Common myeloid progenitor, CD34-positive (primary cell): ENCODE results near the gene KRI1.
A peak's percentile ranks its signal among the peaks of the same experiment; 100 is the strongest.

Source experiments
- CTCF ChIA-PET: fragments of 350-600 bp; sonication (Branson Sonifier 250); formaldehyde crosslinking; loops from one replicate; lab custom pipeline; 2021; ENCODE audit warnings: antibody characterized with exemption; lab: Charles Lee
- POLR2A ChIA-PET: fragments of 350-600 bp; sonication (Branson Sonifier 250); formaldehyde crosslinking; loops from one replicate; lab custom pipeline; 2021; ENCODE audit warnings: antibody characterized with exemption; lab: Charles Lee
- DNase-seq, 3 donors: peaks; one replicate each; pipeline versions ENCODE4 v3.0.0 to v3.0.0-alpha.2; 2013
- H3K27ac ChIP-seq, 2 experiments: 1 replicate in 1 of 2; 2 replicates in 1 of 2; pipeline ENCODE4 v1.7.0; 2013; ENCODE audit warnings: inconsistent platforms in 2 of 2, low read length in 2 of 2, mild to moderate bottlenecking in 2 of 2, low read depth in 1 of 2, moderate library complexity in 1 of 2; ENCODE audit not compliant: severe bottlenecking in 2 of 2, insufficient read depth in 1 of 2, poor library complexity in 1 of 2
- H3K27me3 ChIP-seq, 5 experiments: replicated peaks in 2 of 5; 1 replicate in 3 of 5; 2 replicates in 2 of 5; pipeline versions ENCODE4 v1.6.1 to v1.7.0; 2013; ENCODE audit warnings: low read length in 4 of 5, mild to moderate bottlenecking in 2 of 5, moderate library complexity in 2 of 5, inconsistent platforms in 1 of 5; ENCODE audit not compliant: insufficient read depth in 5 of 5, control insufficient read depth in 4 of 5
- H3K36me3 ChIP-seq, 4 experiments: 1 replicate in 2 of 4; 2 replicates in 2 of 4; pipeline versions ENCODE4 v1.6.1 to v1.7.0; 2013; ENCODE audit warnings: low read length in 3 of 4, control low read depth in 1 of 4, mild to moderate bottlenecking in 1 of 4; ENCODE audit not compliant: control insufficient read depth in 4 of 4, insufficient read depth in 4 of 4
- H3K4me1 ChIP-seq, 4 experiments: 1 replicate in 3 of 4; 2 replicates in 1 of 4; pipeline versions ENCODE4 v1.6.1 to v1.7.1; 2013; ENCODE audit warnings: low read length in 3 of 4, mild to moderate bottlenecking in 3 of 4, control low read depth in 1 of 4, inconsistent platforms in 1 of 4, moderate library complexity in 1 of 4; ENCODE audit not compliant: control insufficient read depth in 4 of 4, insufficient read depth in 4 of 4; ENCODE audit errors: control extremely low read depth in 1 of 4
- H3K4me3 ChIP-seq, 7 experiments: 1 replicate in 4 of 7; 2 replicates in 3 of 7; pipeline versions ENCODE4 v1.5.1 to v1.7.0; 2013; ENCODE audit warnings: mild to moderate bottlenecking in 7 of 7, low read length in 6 of 7, moderate library complexity in 6 of 7, inconsistent platforms in 2 of 7, low read depth in 2 of 7, control low read depth in 1 of 7; ENCODE audit not compliant: insufficient read depth in 4 of 7, control insufficient read depth in 1 of 7; ENCODE audit errors: extremely low read depth in 1 of 7
- H3K9me3 ChIP-seq, 5 experiments: 1 replicate in 4 of 5; 2 replicates in 1 of 5; pipeline versions ENCODE4 v1.6.1 to v1.7.1; 2013; ENCODE audit warnings: low read length in 4 of 5, mild to moderate bottlenecking in 2 of 5, inconsistent platforms in 1 of 5, low read depth in 1 of 5, moderate library complexity in 1 of 5; ENCODE audit not compliant: control insufficient read depth in 4 of 5, insufficient read depth in 2 of 5; ENCODE audit errors: control extremely low read depth in 1 of 5
- WGBS: methylation state at CpG from one replicate; pipeline ENCODE4 v1.1.5; 2013; ENCODE audit not compliant: insufficient coverage; 5-methylcytosine and 5-hydroxymethylcytosine counted together

KRI1 gene

DNA sequence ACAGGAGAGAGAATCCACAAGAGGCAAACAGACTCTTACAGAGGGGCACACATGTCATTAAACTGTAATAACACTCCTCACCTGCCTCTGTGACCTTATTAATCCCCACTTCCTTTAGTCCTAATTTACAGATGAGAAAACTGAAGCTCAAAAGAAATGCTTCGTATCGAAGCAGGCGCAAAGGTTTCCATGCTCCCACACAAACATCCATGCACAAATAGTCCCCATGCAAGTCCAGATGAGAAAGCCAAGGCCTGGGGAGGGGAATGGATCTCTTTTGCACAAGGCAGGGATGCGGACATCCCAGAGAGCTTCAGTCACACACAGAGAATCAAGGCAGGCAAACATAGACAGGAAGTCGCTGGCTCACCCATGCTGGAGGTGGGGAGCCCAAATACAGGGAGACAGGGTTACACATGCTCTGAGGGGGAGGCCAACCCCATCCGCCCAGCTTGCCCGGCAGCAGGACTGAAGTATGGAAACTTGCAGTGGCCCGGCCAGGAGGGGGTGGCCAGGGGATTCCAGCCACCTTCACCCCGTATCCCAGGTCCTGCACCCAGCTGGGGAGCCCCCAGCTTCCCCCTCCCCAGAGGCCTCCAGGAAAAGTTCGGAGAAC lies 49.0 kb downstream of the KRI1 start:
- H3K27me3 ChIP-seq, result peaks cover 4 to 86% (median 51%) of the 10 kb centered on the region in 5 experiments
- CTCF ChIA-PET, result interaction anchor here (1.0 to 1.3 kb wide), 5 partner anchors 9 to 20 kb away, joined by 3 to 5 read pairs (median 4); partner anchors contain the start of gene KEAP1
- WGBS, result 68% methylated on average over 7 of the region's 10 CpGs
- H3K36me3 ChIP-seq, result no peaks in the 10 kb centered on the region
- POLR2A ChIA-PET, result no interaction called here
- no peaks in the 10 kb centered on the region for H3K9me3 ChIP-seq
- H3K4me3 ChIP-seq, result no peak overlapping the region
- H3K4me1 ChIP-seq, result peaks cover 0 to 36% (median 32%) of the 10 kb centered on the region in 4 experiments
- H3K27ac ChIP-seq, result no peak overlapping the region
- no peak for DNase-seq

GRCh38 chr19:10516064-10516385 lies 49.8 kb downstream of the KRI1 start:
- DNase-seq, result no peak

GRCh38 chr19:10514211-10515145 lies 51.3 kb downstream of the KRI1 start:
- CTCF ChIA-PET, result no interaction called here
- H3K4me1 ChIP-seq, result peaks cover 0 to 39% (median 36%) of the 10 kb centered on the region in 4 experiments
- H3K27me3 ChIP-seq, result peaks cover 4 to 83% (median 46%) of the 10 kb centered on the region in 5 experiments
- H3K9me3 ChIP-seq, result no peaks in the 10 kb centered on the region
- peak; percentile 65 to 83 (median 78) for DNase-seq
- no peak overlapping the region for H3K27ac ChIP-seq
- 3% methylated on average over 93 of the region's 107 CpGs for WGBS
- POLR2A ChIA-PET, result no interaction called here
- H3K4me3 ChIP-seq, result peak overlapping the region in 4 of 7 experiments; percentile 10 to 42 (median 34)
- no peaks in the 10 kb centered on the region for H3K36me3 ChIP-seq

More at GRCh38 chr19:10516064-10516385, 49.8 kb downstream of the KRI1 start:
- POLR2A ChIA-PET, result no interaction called here
- CTCF ChIA-PET, result interaction anchor here (1.0 to 1.3 kb wide), 3 partner anchors 10 to 21 kb away, joined by 3 to 5 read pairs (median 3); no protein-coding TSS in a partner anchor
- H3K9me3 ChIP-seq, result no peaks in the 10 kb centered on the region
- no peaks in the 10 kb centered on the region for H3K36me3 ChIP-seq
- WGBS, result 97% methylated on average over 5 of the region's 5 CpGs
- peaks cover 4 to 88% (median 51%) of the 10 kb centered on the region in 5 experiments for H3K27me3 ChIP-seq
- peaks cover 0 to 36% (median 32%) of the 10 kb centered on the region in 4 experiments for H3K4me1 ChIP-seq
- no peak overlapping the region for H3K27ac ChIP-seq
- no peak overlapping the region for H3K4me3 ChIP-seq

GRCh38 chr19:10513223-10513622 lies 52.6 kb downstream of the KRI1 start:
- Histone ChIP-seq H3K9me3 (no peaks in the 10 kb centered on the region), H3K4me1 (peaks cover 0 to 32% (median 28%) of the 10 kb centered on the region in 4 experiments), H3K27ac (no peak overlapping the region), H3K36me3 (no peaks in the 10 kb centered on the region), H3K27me3 (peaks cover 4 to 71% (median 34%) of the 10 kb centered on the region in 5 experiments), H3K4me3 (no peak overlapping the region)
- WGBS, result 87% methylated on average over 5 of the region's 7 CpGs
- DNase-seq, result no peak
- POLR2A ChIA-PET, result no interaction called here
- CTCF ChIA-PET, result interaction anchor here (1.0 to 5.8 kb wide), 4 partner anchors 29 to 67 kb away, joined by 3 to 37 read pairs (median 5); no protein-coding TSS in a partner anchor

DNA sequence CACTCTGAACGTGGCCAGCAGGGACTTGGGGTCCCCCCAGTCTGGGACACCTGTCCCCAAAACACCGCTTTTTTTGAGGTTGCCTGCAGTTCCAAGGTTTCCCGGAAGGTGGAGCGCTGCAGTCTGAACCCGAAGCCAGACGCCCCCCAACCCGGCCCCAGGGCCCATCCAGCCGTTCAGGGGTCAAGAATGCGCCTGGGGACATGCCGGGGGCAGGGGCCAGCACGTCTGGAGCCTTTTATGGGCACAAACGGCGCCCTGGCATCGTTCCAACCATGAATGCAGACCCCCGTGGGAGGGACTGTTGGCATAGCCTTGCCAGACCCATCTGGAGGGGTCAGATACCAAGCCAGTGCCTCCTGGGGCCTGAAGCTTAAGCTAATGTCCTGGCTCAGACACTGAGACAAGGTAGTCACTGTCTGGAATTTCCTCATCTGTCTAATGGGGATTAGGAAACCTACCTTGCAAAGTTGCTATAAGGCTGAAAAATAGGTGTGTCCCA lies 55.5 kb downstream of the KRI1 start:
- WGBS, result 15% methylated on average over 11 of the region's 15 CpGs
- Histone ChIP-seq H3K4me3 (no peak overlapping the region), H3K36me3 (no peaks in the 10 kb centered on the region), H3K4me1 (peaks cover 0 to 21% (median 17%) of the 10 kb centered on the region in 4 experiments), H3K9me3 (no peaks in the 10 kb centered on the region), H3K27me3 (peaks cover 0 to 42% (median 14%) of the 10 kb centered on the region in 5 experiments), H3K27ac (no peak overlapping the region)
- CTCF ChIA-PET, result interaction anchor here (0.7 to 5.8 kb wide), 8 partner anchors 13 to 325 kb away, joined by 3 to 37 read pairs (median 3); partner anchors contain the start of gene TMED1
- POLR2A ChIA-PET, result interaction anchor here (0.9 kb wide), 1 partner anchor 31 kb away, joined by 4 read pairs; no protein-coding TSS in a partner anchor
- DNase-seq, result peak; percentile 40 to 55 (median 47)

DNA sequence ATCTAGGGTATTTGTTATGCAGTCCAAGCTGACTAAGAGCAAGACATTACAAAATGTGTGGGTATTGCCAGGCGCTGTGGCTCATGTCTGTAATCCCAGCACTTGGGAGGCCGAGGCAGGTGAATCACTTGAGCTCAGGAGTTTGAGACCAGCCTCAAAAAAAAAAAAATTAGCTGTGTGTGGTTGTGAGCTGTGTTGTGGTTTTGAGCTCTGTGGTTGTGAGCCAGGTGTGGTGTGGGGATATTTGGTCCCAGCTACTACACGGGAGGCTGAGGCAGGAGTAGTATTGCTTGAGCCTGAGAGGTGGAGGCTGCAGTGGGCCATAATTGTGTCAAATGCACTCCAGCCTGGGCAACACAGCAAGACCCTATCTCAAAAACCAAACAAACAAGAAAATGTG lies 57.1 kb downstream of the KRI1 start:
- 100% methylated on average over 1 of the region's 3 CpGs for WGBS
- H3K36me3 ChIP-seq, result no peaks in the 10 kb centered on the region
- peaks cover 0 to 10% (median 6%) of the 10 kb centered on the region in 4 experiments for H3K4me1 ChIP-seq
- no peak for DNase-seq
- peaks cover 0 to 26% (median 8%) of the 10 kb centered on the region in 5 experiments for H3K27me3 ChIP-seq
- no peak overlapping the region for H3K27ac ChIP-seq
- ChIA-PET POLR2A (interaction anchor here (0.7 kb wide), 1 partner anchor 135 kb away, joined by 3 read pairs; no protein-coding TSS in a partner anchor), CTCF (interaction anchor here (0.6 to 5.8 kb wide), 10 partner anchors 8 to 64 kb away, joined by 3 to 37 read pairs (median 6); partner anchors contain the start of gene S1PR5)
- no peak overlapping the region for H3K4me3 ChIP-seq
- H3K9me3 ChIP-seq, result no peaks in the 10 kb centered on the region
